HG02870 (cell line): ENCODE results near the gene SWI5.

ENCODE experiments used
- ATAC-seq: cut with Tn5 transposase; IDR thresholded peaks from one replicate; pipeline ENCODE4 v1.9.1; 2021; ENCODE audit warnings: mild to moderate bottlenecking, moderate library complexity; ENCODE audit not compliant: unreplicated experiment

The SWI5 gene

GRCh38 chr9:128251732-128252100 lies 24.4 kb upstream of the SWI5 start:
- no peak for ATAC-seq

- ATAC-seq: no peak
Measured at GRCh38 chr9:128252317-128253139, 23.5 kb upstream of the SWI5 start.

GRCh38 chr9:128253140-128253990 lies 22.7 kb upstream of the SWI5 start:
- no peak for ATAC-seq

GRCh38 chr9:128253991-128254346 lies 22.1 kb upstream of the SWI5 start:
- no peak for ATAC-seq

- no peak for ATAC-seq
Measured at GRCh38 chr9:128254362-128254761, 21.7 kb upstream of the SWI5 start.

GRCh38 chr9:128254855-128255759 lies 21.0 kb upstream of the SWI5 start:
- no peak for ATAC-seq

- ATAC-seq: no peak
Measured at GRCh38 chr9:128257086-128257825, 18.8 kb upstream of the SWI5 start.

- ATAC-seq: no peak
Measured at GRCh38 chr9:128257907-128258306, 18.2 kb upstream of the SWI5 start.

GRCh38 chr9:128258326-128258725 lies 17.8 kb upstream of the SWI5 start:
- ATAC-seq: no peak

- ATAC-seq: no peak
Measured at GRCh38 chr9:128259156-128259555, 16.9 kb upstream of the SWI5 start.

- ATAC-seq: no peak
Measured at GRCh38 chr9:128260340-128260739, 15.7 kb upstream of the SWI5 start.

GRCh38 chr9:128262687-128263086 lies 13.4 kb upstream of the SWI5 start:
- ATAC-seq: no peak

- ATAC-seq: no peak
Measured at GRCh38 chr9:128265348-128265847, 10.7 kb upstream of the SWI5 start.

- ATAC-seq: no peak
Measured at GRCh38 chr9:128266868-128267590, 9.0 kb upstream of the SWI5 start.

- no peak for ATAC-seq
Measured at GRCh38 chr9:128271112-128271511, 5.0 kb upstream of the SWI5 start.

GRCh38 chr9:128271512-128271911 lies 4.6 kb upstream of the SWI5 start:
- ATAC-seq: no peak

GRCh38 chr9:128274245-128274644 lies 1.8 kb upstream of the SWI5 start:
- ATAC-seq: no peak

- ATAC-seq: peak; percentile 46
Measured at GRCh38 chr9:128275198-128276007, 673 bp upstream of the SWI5 start, which contains the start of gene GOLGA2. TSS of gene GOLGA2 (minus strand) at chr9:128276007. CDS start at chr9:128275976, 31 bp downstream.
